ENCODE results near the gene APOO. TPM values are rescaled to one million over a fixed set of nuclear protein-coding genes. Genes with fewer than 3 reads are reported as not detected.
"Not testable (repeated sequence)": the region's sequence is repeated elsewhere in the genome, so short reads cannot be mapped to it uniquely, and the experiment has no call there.

The APOO gene
- total RNA-seq, 1 experiment from 2014 or later: 41.8 TPM

GRCh38 chrX:23859238-23859637 is 48.5 kb downstream of the APOO start:
- not testable (repeated sequence) for DNase-seq (ENCODE audit: low read depth)

GRCh38 chrX:23857935-23858334 is 49.8 kb downstream of the APOO start:
- DNase-seq (ENCODE audit: low read depth): no peak

- no peak for DNase-seq (ENCODE audit: low read depth)
These were observed 50.4 kb downstream of the APOO start for GRCh38 chrX:23857363-23857762.

GRCh38 chrX:23855569-23855968 is 52.2 kb downstream of the APOO start:
- no peak for DNase-seq (ENCODE audit: low read depth)

GRCh38 chrX:23854945-23855344 is 52.8 kb downstream of the APOO start:
- DNase-seq (ENCODE audit: low read depth): no peak

- DNase-seq (ENCODE audit: low read depth): no peak
These were observed 53.6 kb downstream of the APOO start for GRCh38 chrX:23854122-23854521.

- no peak for DNase-seq (ENCODE audit: low read depth)
These were observed 56.2 kb downstream of the APOO start for GRCh38 chrX:23851544-23851943.

- DNase-seq (ENCODE audit: low read depth): no peak
These were observed 58.5 kb downstream of the APOO start for GRCh38 chrX:23849241-23849640.

- DNase-seq (ENCODE audit: low read depth): no peak
These were observed 62.4 kb downstream of the APOO start for GRCh38 chrX:23845351-23845817.

GRCh38 chrX:23844502-23845138 is 63.1 kb downstream of the APOO start:
- peak; percentile 66 for DNase-seq (ENCODE audit: low read depth)

GRCh38 chrX:23841847-23842522 is 65.8 kb downstream of the APOO start:
- no peak for DNase-seq (ENCODE audit: low read depth)

GRCh38 chrX:23840674-23841073 is 67.1 kb downstream of the APOO start:
- DNase-seq (ENCODE audit: low read depth): no peak

GRCh38 chrX:23838953-23839352 is 68.8 kb downstream of the APOO start:
- no peak for DNase-seq (ENCODE audit: low read depth)

- DNase-seq (ENCODE audit: low read depth): no peak
These were observed 75.0 kb downstream of the APOO start for GRCh38 chrX:23832721-23833120.

GRCh38 chrX:23828881-23829280 is 78.9 kb downstream of the APOO start:
- no peak for DNase-seq (ENCODE audit: low read depth)

- DNase-seq (ENCODE audit: low read depth): no peak
These were observed 81.1 kb downstream of the APOO start for GRCh38 chrX:23826653-23827052.

- no peak for DNase-seq (ENCODE audit: low read depth)
These were observed 81.5 kb downstream of the APOO start for GRCh38 chrX:23826216-23826615.

GRCh38 chrX:23825675-23826074 is 82.1 kb downstream of the APOO start:
- DNase-seq (ENCODE audit: low read depth): no peak

- no peak for DNase-seq (ENCODE audit: low read depth)
These were observed 84.9 kb downstream of the APOO start for GRCh38 chrX:23822841-23823240.

GRCh38 chrX:23822397-23822796 is 85.3 kb downstream of the APOO start:
- DNase-seq (ENCODE audit: low read depth): peak; percentile 41

GRCh38 chrX:23821847-23822246 is 85.9 kb downstream of the APOO start:
- DNase-seq (ENCODE audit: low read depth): no peak

- DNase-seq (ENCODE audit: low read depth): peak; percentile 66
These were observed 87.4 kb downstream of the APOO start for GRCh38 chrX:23820235-23820782.
